ENCODE data around the gene SLFN5.
"Not testable (repeated sequence)": the region's sequence is repeated elsewhere in the genome, so short reads cannot be mapped to it uniquely, and the experiment has no call there.

Gene SLFN5

GRCh38 chr17:35259001-35259400 lies 16.1 kb downstream of the SLFN5 start:
- H3K4ac ChIP-seq (ENCODE audit: low read depth, low read length): no peak overlapping the region
- no peak overlapping the region for H3K18ac ChIP-seq (ENCODE audit: low read length)
- H3K79me1 ChIP-seq (ENCODE audit: low read length): no peaks in the 10 kb centered on the region
- no peaks in the 10 kb centered on the region for H3K27me3 ChIP-seq (ENCODE audit: insufficient read depth, low read length)
- no peak overlapping the region for H3K27ac ChIP-seq (ENCODE audit: low read depth, low read length)
- H3K9ac ChIP-seq (ENCODE audit: low read length): no peak overlapping the region
- no peak overlapping the region for H2BK120ac ChIP-seq (ENCODE audit: insufficient read depth, low read length, poor library complexity)
- no CpG with 5 or more reads among the region's 6 CpGs for WGBS (ENCODE audit: extremely low coverage, insufficient coverage, insufficient read length)
- no peak overlapping the region for H2AFZ ChIP-seq (ENCODE audit: insufficient read depth, low read length, poor library complexity)
- no peaks in the 10 kb centered on the region for H3K79me2 ChIP-seq (ENCODE audit: control insufficient read depth, insufficient read depth, low read length, poor library complexity)
- H3K9me3 ChIP-seq (ENCODE audit: insufficient read depth, low read depth, low read length): no peaks in the 10 kb centered on the region
- H3K14ac ChIP-seq (ENCODE audit: low read length): no peak overlapping the region
- H3K4me3 ChIP-seq (ENCODE audit: low read depth, low read length): no peak overlapping the region
- H3K23ac ChIP-seq (ENCODE audit: low read length): no peak overlapping the region
- no peaks in the 10 kb centered on the region for H3K4me1 ChIP-seq (ENCODE audit: control insufficient read depth in 1 of 2, insufficient read depth in 2 of 2, low read length in 2 of 2)
- no peak overlapping the region for H4K12ac ChIP-seq (ENCODE audit: low read depth, low read length)
- H4K8ac ChIP-seq (ENCODE audit: low read depth, low read length): no peak overlapping the region
- peaks cover 11 to 19% of the 10 kb centered on the region in 2 experiments for H3K36me3 ChIP-seq (ENCODE audit: control insufficient read depth in 1 of 2, insufficient read depth in 2 of 2, low read length in 2 of 2)
- no peak for DNase-seq
- no peak overlapping the region for H3K4me2 ChIP-seq (ENCODE audit: low read length)
- H2AK5ac ChIP-seq (ENCODE audit: low read length): no peak overlapping the region
- H2BK12ac ChIP-seq (ENCODE audit: low read length): no peak overlapping the region
- no peak overlapping the region for H2BK5ac ChIP-seq (ENCODE audit: low read depth, low read length, poor library complexity)
- no peak overlapping the region for H4K91ac ChIP-seq (ENCODE audit: low read depth, low read length)

- H4K12ac ChIP-seq (ENCODE audit: low read depth, low read length): no peak overlapping the region
- WGBS (ENCODE audit: extremely low coverage, insufficient coverage, insufficient read length): no CpG with 5 or more reads among the region's 5 CpGs
- no peak overlapping the region for H2BK120ac ChIP-seq (ENCODE audit: insufficient read depth, low read length, poor library complexity)
- H3K4ac ChIP-seq (ENCODE audit: low read depth, low read length): no peak overlapping the region
- H2BK5ac ChIP-seq (ENCODE audit: low read depth, low read length, poor library complexity): no peak overlapping the region
- no peak overlapping the region for H3K23ac ChIP-seq (ENCODE audit: low read length)
- H3K27me3 ChIP-seq (ENCODE audit: insufficient read depth, low read length): no peaks in the 10 kb centered on the region
- no peaks in the 10 kb centered on the region for H3K9me3 ChIP-seq (ENCODE audit: insufficient read depth, low read depth, low read length)
- no peak overlapping the region for H2BK12ac ChIP-seq (ENCODE audit: low read length)
- H3K27ac ChIP-seq (ENCODE audit: low read depth, low read length): no peak overlapping the region
- H3K4me2 ChIP-seq (ENCODE audit: low read length): no peak overlapping the region
- H3K14ac ChIP-seq (ENCODE audit: low read length): no peak overlapping the region
- no peak overlapping the region for H4K8ac ChIP-seq (ENCODE audit: low read depth, low read length)
- DNase-seq: no peak
- H3K18ac ChIP-seq (ENCODE audit: low read length): no peak overlapping the region
- no peaks in the 10 kb centered on the region for H3K79me2 ChIP-seq (ENCODE audit: control insufficient read depth, insufficient read depth, low read length, poor library complexity)
- no peak overlapping the region for H3K9ac ChIP-seq (ENCODE audit: low read length)
- no peaks in the 10 kb centered on the region for H3K4me1 ChIP-seq (ENCODE audit: control insufficient read depth in 1 of 2, insufficient read depth in 2 of 2, low read length in 2 of 2)
- H2AFZ ChIP-seq (ENCODE audit: insufficient read depth, low read length, poor library complexity): no peak overlapping the region
- H4K91ac ChIP-seq (ENCODE audit: low read depth, low read length): no peak overlapping the region
- peaks cover 15 to 27% of the 10 kb centered on the region in 2 experiments for H3K36me3 ChIP-seq (ENCODE audit: control insufficient read depth in 1 of 2, insufficient read depth in 2 of 2, low read length in 2 of 2)
- H2AK5ac ChIP-seq (ENCODE audit: low read length): no peak overlapping the region
- H3K4me3 ChIP-seq (ENCODE audit: low read depth, low read length): no peak overlapping the region
- H3K79me1 ChIP-seq (ENCODE audit: low read length): no peaks in the 10 kb centered on the region
Measured at GRCh38 chr17:35265071-35265470, 22.2 kb downstream of the SLFN5 start.

- Histone ChIP-seq H2BK12ac (ENCODE audit: low read length) (no peak overlapping the region), H4K8ac (ENCODE audit: low read depth, low read length) (no peak overlapping the region), H3K4ac (ENCODE audit: low read depth, low read length) (no peak overlapping the region), H3K4me3 (ENCODE audit: low read depth, low read length) (no peak overlapping the region), H4K91ac (ENCODE audit: low read depth, low read length) (no peak overlapping the region), H3K4me2 (ENCODE audit: low read length) (no peak overlapping the region), H3K14ac (ENCODE audit: low read length) (no peak overlapping the region), H3K27me3 (ENCODE audit: insufficient read depth, low read length) (no peaks in the 10 kb centered on the region), H3K9me3 (ENCODE audit: insufficient read depth, low read depth, low read length) (no peaks in the 10 kb centered on the region), H2BK120ac (ENCODE audit: insufficient read depth, low read length, poor library complexity) (no peak overlapping the region), H3K18ac (ENCODE audit: low read length) (no peak overlapping the region), H3K23ac (ENCODE audit: low read length) (no peak overlapping the region), H4K12ac (ENCODE audit: low read depth, low read length) (no peak overlapping the region), H3K79me1 (ENCODE audit: low read length) (no peaks in the 10 kb centered on the region), H3K27ac (ENCODE audit: low read depth, low read length) (no peak overlapping the region), H3K36me3 (ENCODE audit: control insufficient read depth in 1 of 2, insufficient read depth in 2 of 2, low read length in 2 of 2) (peaks cover 15 to 27% of the 10 kb centered on the region in 2 experiments), H3K79me2 (ENCODE audit: control insufficient read depth, insufficient read depth, low read length, poor library complexity) (no peaks in the 10 kb centered on the region), H3K4me1 (ENCODE audit: control insufficient read depth in 1 of 2, insufficient read depth in 2 of 2, low read length in 2 of 2) (no peaks in the 10 kb centered on the region), H2BK5ac (ENCODE audit: low read depth, low read length, poor library complexity) (no peak overlapping the region), H2AFZ (ENCODE audit: insufficient read depth, low read length, poor library complexity) (no peak overlapping the region), H3K9ac (ENCODE audit: low read length) (no peak overlapping the region), H2AK5ac (ENCODE audit: low read length) (no peak overlapping the region)
- WGBS (ENCODE audit: extremely low coverage, insufficient coverage, insufficient read length): no CpG with 5 or more reads among the region's 11 CpGs
- no peak for DNase-seq
Measured at GRCh38 chr17:35265566-35266141, 22.8 kb downstream of the SLFN5 start.

GRCh38 chr17:35274167-35275066 lies 31.5 kb downstream of the SLFN5 start:
- not testable (repeated sequence) for H3K79me1 ChIP-seq (ENCODE audit: low read length); H2AFZ ChIP-seq (ENCODE audit: insufficient read depth, low read length, poor library complexity); H3K23ac ChIP-seq (ENCODE audit: low read length); DNase-seq; H3K4ac ChIP-seq (ENCODE audit: low read depth, low read length); H4K12ac ChIP-seq (ENCODE audit: low read depth, low read length); H3K9ac ChIP-seq (ENCODE audit: low read length); H2BK5ac ChIP-seq (ENCODE audit: low read depth, low read length, poor library complexity); H3K14ac ChIP-seq (ENCODE audit: low read length); H4K91ac ChIP-seq (ENCODE audit: low read depth, low read length); H3K36me3 ChIP-seq (ENCODE audit: control insufficient read depth in 1 of 2, insufficient read depth in 2 of 2, low read length in 2 of 2); H2AK5ac ChIP-seq (ENCODE audit: low read length); H3K79me2 ChIP-seq (ENCODE audit: control insufficient read depth, insufficient read depth, low read length, poor library complexity); H3K27me3 ChIP-seq (ENCODE audit: insufficient read depth, low read length); H2BK12ac ChIP-seq (ENCODE audit: low read length); H3K18ac ChIP-seq (ENCODE audit: low read length); H3K9me3 ChIP-seq (ENCODE audit: insufficient read depth, low read depth, low read length); H3K4me2 ChIP-seq (ENCODE audit: low read length); H3K4me1 ChIP-seq (ENCODE audit: control insufficient read depth in 1 of 2, insufficient read depth in 2 of 2, low read length in 2 of 2); H3K27ac ChIP-seq (ENCODE audit: low read depth, low read length); H3K4me3 ChIP-seq (ENCODE audit: low read depth, low read length); H2BK120ac ChIP-seq (ENCODE audit: insufficient read depth, low read length, poor library complexity); H4K8ac ChIP-seq (ENCODE audit: low read depth, low read length)
- WGBS (ENCODE audit: extremely low coverage, insufficient coverage, insufficient read length): no CpG with 5 or more reads among the region's 13 CpGs

Data from trophoblast cell (in vitro differentiated cells and primary cell).